ENCODE results near the gene PHACTR1.

GRCh38 chr6:12950976-12951375, 234.4 kb downstream of the PHACTR1 start:
- TF ChIP-seq POLR2A (IDR thresholded peaks at IDR 0.05), result no peak
- no peak for TF ChIP-seq CTCF (IDR thresholded peaks at IDR 0.05)

All from prostate gland (tissue), 2 donors.